Measurements from ENCODE around the gene MGRN1.

The MGRN1 gene

GRCh38 chr16:4678596-4678995 is 54.0 kb downstream of the MGRN1 start:
- no peak for DNase-seq
- Histone ChIP-seq H3K36me3 (ENCODE audit: control insufficient read depth in 1 of 2, insufficient read depth in 2 of 2, low read depth in 1 of 2, low read length in 2 of 2) (peaks cover 39 to 88% of the 10 kb centered on the region in 2 experiments), H3K9ac (ENCODE audit: low read length) (no peak overlapping the region), H4K8ac (ENCODE audit: low read length) (no peak overlapping the region), H2AK5ac (ENCODE audit: low read length, severe bottlenecking) (no peak overlapping the region), H2BK15ac (ENCODE audit: low read depth, poor library complexity, severe bottlenecking) (no peak overlapping the region), H3K23ac (ENCODE audit: low read length in 2 of 2) (no peak overlapping the region), H3K27me3 (ENCODE audit: control insufficient read depth in 1 of 2, insufficient read depth in 1 of 2, low read length in 2 of 2) (no peaks in the 10 kb centered on the region), H2BK5ac (ENCODE audit: low read depth, low read length, poor library complexity, severe bottlenecking) (no peak overlapping the region), H3K9me3 (ENCODE audit: control insufficient read depth, low read length) (no peaks in the 10 kb centered on the region), H3K4me2 (ENCODE audit: low read length, poor library complexity, severe bottlenecking) (no peak overlapping the region), H2AFZ (ENCODE audit: low read depth, low read length) (no peak overlapping the region), H3K18ac (ENCODE audit: low read depth in 1 of 2, low read length in 2 of 2) (no peak overlapping the region), H3K27ac (ENCODE audit: low read length, poor library complexity, severe bottlenecking) (no peak overlapping the region), H3K4me1 (ENCODE audit: control insufficient read depth, insufficient read depth, low read depth, low read length) (peaks cover 16% of the 10 kb centered on the region), H2BK12ac (ENCODE audit: low read length in 2 of 2) (no peak overlapping the region), H4K91ac (ENCODE audit: low read length) (no peak overlapping the region), H3K14ac (ENCODE audit: low read length in 2 of 2) (no peak overlapping the region), H3K79me1 (replicated peaks; ENCODE audit: low read length, poor library complexity, severe bottlenecking) (peaks cover 63% of the 10 kb centered on the region), H3K4me3 (ENCODE audit: insufficient read depth in 1 of 2, low read depth in 1 of 2, low read length in 2 of 2) (no peak overlapping the region), H3K4ac (ENCODE audit: low read depth in 1 of 2, low read length in 2 of 2) (no peak overlapping the region), H2BK120ac (ENCODE audit: low read depth, low read length) (no peak overlapping the region)
- WGBS, result 94% methylated on average over 6 of the region's 6 CpGs

GRCh38 chr16:4679156-4679849 is 54.7 kb downstream of the MGRN1 start:
- Histone ChIP-seq H2AK5ac (ENCODE audit: low read length, severe bottlenecking) (no peak overlapping the region), H3K18ac (ENCODE audit: low read depth in 1 of 2, low read length in 2 of 2) (no peak overlapping the region), H2BK120ac (ENCODE audit: low read depth, low read length) (no peak overlapping the region), H3K4me1 (ENCODE audit: control insufficient read depth, insufficient read depth, low read depth, low read length) (peaks cover 16% of the 10 kb centered on the region), H4K91ac (ENCODE audit: low read length) (no peak overlapping the region), H2AFZ (ENCODE audit: low read depth, low read length) (no peak overlapping the region), H3K9ac (ENCODE audit: low read length) (peak overlapping the region; percentile 87), H3K27me3 (ENCODE audit: control insufficient read depth in 1 of 2, insufficient read depth in 1 of 2, low read length in 2 of 2) (no peaks in the 10 kb centered on the region), H4K8ac (ENCODE audit: low read length) (no peak overlapping the region), H3K27ac (ENCODE audit: low read length, poor library complexity, severe bottlenecking) (no peak overlapping the region), H3K36me3 (ENCODE audit: control insufficient read depth in 1 of 2, insufficient read depth in 2 of 2, low read depth in 1 of 2, low read length in 2 of 2) (peaks cover 40 to 92% of the 10 kb centered on the region in 2 experiments), H3K14ac (ENCODE audit: low read length in 2 of 2) (no peak overlapping the region), H3K4me2 (ENCODE audit: low read length, poor library complexity, severe bottlenecking) (no peak overlapping the region), H2BK12ac (ENCODE audit: low read length in 2 of 2) (no peak overlapping the region), H3K23ac (ENCODE audit: low read length in 2 of 2) (no peak overlapping the region), H3K4ac (ENCODE audit: low read depth in 1 of 2, low read length in 2 of 2) (no peak overlapping the region), H3K4me3 (ENCODE audit: insufficient read depth in 1 of 2, low read depth in 1 of 2, low read length in 2 of 2) (peak overlapping the region in 1 of 2 experiments; percentile 73), H3K79me1 (replicated peaks; ENCODE audit: low read length, poor library complexity, severe bottlenecking) (peaks cover 68% of the 10 kb centered on the region), H3K9me3 (ENCODE audit: control insufficient read depth, low read length) (no peaks in the 10 kb centered on the region), H2BK5ac (ENCODE audit: low read depth, low read length, poor library complexity, severe bottlenecking) (no peak overlapping the region), H2BK15ac (ENCODE audit: low read depth, poor library complexity, severe bottlenecking) (no peak overlapping the region)
- 97% methylated on average over 20 of the region's 20 CpGs for WGBS
- DNase-seq, result no peak

GRCh38 chr16:4679850-4680636 is 55.4 kb downstream of the MGRN1 start:
- H3K4ac ChIP-seq (ENCODE audit: low read depth in 1 of 2, low read length in 2 of 2), result no peak overlapping the region
- H3K27me3 ChIP-seq (ENCODE audit: control insufficient read depth in 1 of 2, insufficient read depth in 1 of 2, low read length in 2 of 2), result no peaks in the 10 kb centered on the region
- H3K14ac ChIP-seq (ENCODE audit: low read length in 2 of 2), result no peak overlapping the region
- H2AFZ ChIP-seq (ENCODE audit: low read depth, low read length), result no peak overlapping the region
- no peak overlapping the region for H2BK15ac ChIP-seq (ENCODE audit: low read depth, poor library complexity, severe bottlenecking)
- DNase-seq, result no peak
- H4K91ac ChIP-seq (ENCODE audit: low read length), result no peak overlapping the region
- WGBS, result 96% methylated on average over 47 of the region's 47 CpGs
- H3K36me3 ChIP-seq (ENCODE audit: control insufficient read depth in 1 of 2, insufficient read depth in 2 of 2, low read depth in 1 of 2, low read length in 2 of 2), result peaks cover 46 to 97% of the 10 kb centered on the region in 2 experiments
- H3K4me2 ChIP-seq (ENCODE audit: low read length, poor library complexity, severe bottlenecking), result no peak overlapping the region
- no peak overlapping the region for H2BK120ac ChIP-seq (ENCODE audit: low read depth, low read length)
- H2AK5ac ChIP-seq (ENCODE audit: low read length, severe bottlenecking), result no peak overlapping the region
- no peak overlapping the region for H3K18ac ChIP-seq (ENCODE audit: low read depth in 1 of 2, low read length in 2 of 2)
- no peak overlapping the region for H4K8ac ChIP-seq (ENCODE audit: low read length)
- peak overlapping the region in 1 of 2 experiments; percentile 73 for H3K4me3 ChIP-seq (ENCODE audit: insufficient read depth in 1 of 2, low read depth in 1 of 2, low read length in 2 of 2)
- peak overlapping the region; percentile 87 for H3K9ac ChIP-seq (ENCODE audit: low read length)
- no peak overlapping the region for H2BK5ac ChIP-seq (ENCODE audit: low read depth, low read length, poor library complexity, severe bottlenecking)
- no peak overlapping the region for H3K23ac ChIP-seq (ENCODE audit: low read length in 2 of 2)
- peaks cover 16% of the 10 kb centered on the region for H3K4me1 ChIP-seq (ENCODE audit: control insufficient read depth, insufficient read depth, low read depth, low read length)
- no peaks in the 10 kb centered on the region for H3K9me3 ChIP-seq (ENCODE audit: control insufficient read depth, low read length)
- no peak overlapping the region for H2BK12ac ChIP-seq (ENCODE audit: low read length in 2 of 2)
- H3K79me1 ChIP-seq (replicated peaks; ENCODE audit: low read length, poor library complexity, severe bottlenecking), result peaks cover 73% of the 10 kb centered on the region
- no peak overlapping the region for H3K27ac ChIP-seq (ENCODE audit: low read length, poor library complexity, severe bottlenecking)

- Histone ChIP-seq H3K79me1 (replicated peaks; ENCODE audit: low read length, poor library complexity, severe bottlenecking) (peaks cover 75% of the 10 kb centered on the region), H3K27me3 (ENCODE audit: control insufficient read depth in 1 of 2, insufficient read depth in 1 of 2, low read length in 2 of 2) (no peaks in the 10 kb centered on the region), H3K4me3 (ENCODE audit: insufficient read depth in 1 of 2, low read depth in 1 of 2, low read length in 2 of 2) (peak overlapping the region in 1 of 2 experiments; percentile 73), H3K23ac (ENCODE audit: low read length in 2 of 2) (no peak overlapping the region), H2AFZ (ENCODE audit: low read depth, low read length) (no peak overlapping the region), H2BK15ac (ENCODE audit: low read depth, poor library complexity, severe bottlenecking) (no peak overlapping the region), H3K4ac (ENCODE audit: low read depth in 1 of 2, low read length in 2 of 2) (no peak overlapping the region), H4K91ac (ENCODE audit: low read length) (no peak overlapping the region), H3K27ac (ENCODE audit: low read length, poor library complexity, severe bottlenecking) (no peak overlapping the region), H4K8ac (ENCODE audit: low read length) (no peak overlapping the region), H3K14ac (ENCODE audit: low read length in 2 of 2) (no peak overlapping the region), H3K9ac (ENCODE audit: low read length) (peak overlapping the region; percentile 87), H3K4me1 (ENCODE audit: control insufficient read depth, insufficient read depth, low read depth, low read length) (peaks cover 15% of the 10 kb centered on the region), H2AK5ac (ENCODE audit: low read length, severe bottlenecking) (no peak overlapping the region), H2BK5ac (ENCODE audit: low read depth, low read length, poor library complexity, severe bottlenecking) (no peak overlapping the region), H2BK120ac (ENCODE audit: low read depth, low read length) (no peak overlapping the region), H3K36me3 (ENCODE audit: control insufficient read depth in 1 of 2, insufficient read depth in 2 of 2, low read depth in 1 of 2, low read length in 2 of 2) (peaks cover 43 to 99% of the 10 kb centered on the region in 2 experiments), H3K9me3 (ENCODE audit: control insufficient read depth, low read length) (no peaks in the 10 kb centered on the region), H3K4me2 (ENCODE audit: low read length, poor library complexity, severe bottlenecking) (no peak overlapping the region), H2BK12ac (ENCODE audit: low read length in 2 of 2) (no peak overlapping the region), H3K18ac (ENCODE audit: low read depth in 1 of 2, low read length in 2 of 2) (no peak overlapping the region)
- 92% methylated on average over 26 of the region's 26 CpGs for WGBS
- no peak for DNase-seq
These were observed 56.2 kb downstream of the MGRN1 start for GRCh38 chr16:4680673-4681470.

All from mesenchymal stem cell (in vitro differentiated cells and primary cell).